ENCODE results near the gene DMD.

DNA sequence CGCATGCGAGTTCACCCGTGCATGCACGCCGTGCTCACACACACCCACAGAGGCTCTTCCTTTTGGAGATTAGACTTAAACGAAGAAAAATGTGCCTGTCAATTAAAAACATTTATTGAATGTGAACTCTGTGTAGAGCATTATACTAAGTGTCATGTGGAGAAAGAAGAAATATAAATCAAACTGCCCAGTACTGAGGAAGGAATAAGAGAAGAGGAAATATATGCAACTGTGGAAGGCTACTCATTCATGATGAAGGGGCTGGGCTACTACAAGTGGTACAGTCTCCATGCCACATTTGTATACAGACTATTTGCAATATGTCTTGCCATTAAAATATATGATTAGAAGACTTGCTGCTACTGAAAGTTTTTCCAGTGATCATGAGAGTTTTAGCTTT is 714.7 kb downstream of the DMD start:
- TF ChIP-seq, protein P1, sequence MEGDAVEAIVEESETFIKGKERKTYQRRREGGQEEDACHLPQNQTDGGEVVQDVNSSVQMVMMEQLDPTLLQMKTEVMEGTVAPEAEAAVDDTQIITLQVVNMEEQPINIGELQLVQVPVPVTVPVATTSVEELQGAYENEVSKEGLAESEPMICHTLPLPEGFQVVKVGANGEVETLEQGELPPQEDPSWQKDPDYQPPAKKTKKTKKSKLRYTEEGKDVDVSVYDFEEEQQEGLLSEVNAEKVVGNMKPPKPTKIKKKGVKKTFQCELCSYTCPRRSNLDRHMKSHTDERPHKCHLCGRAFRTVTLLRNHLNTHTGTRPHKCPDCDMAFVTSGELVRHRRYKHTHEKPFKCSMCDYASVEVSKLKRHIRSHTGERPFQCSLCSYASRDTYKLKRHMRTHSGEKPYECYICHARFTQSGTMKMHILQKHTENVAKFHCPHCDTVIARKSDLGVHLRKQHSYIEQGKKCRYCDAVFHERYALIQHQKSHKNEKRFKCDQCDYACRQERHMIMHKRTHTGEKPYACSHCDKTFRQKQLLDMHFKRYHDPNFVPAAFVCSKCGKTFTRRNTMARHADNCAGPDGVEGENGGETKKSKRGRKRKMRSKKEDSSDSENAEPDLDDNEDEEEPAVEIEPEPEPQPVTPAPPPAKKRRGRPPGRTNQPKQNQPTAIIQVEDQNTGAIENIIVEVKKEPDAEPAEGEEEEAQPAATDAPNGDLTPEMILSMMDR (conservative IDR thresholded peaks at IDR 0.05 in 1 of 2, IDR thresholded peaks at IDR 0.05 in 1 of 2; ENCODE audit: low read depth in 1 of 2, low read length in 2 of 2): no peak
- TF ChIP-seq EZH2 (IDR thresholded peaks at IDR 0.05; ENCODE audit: low read length, missing control alignments): no peak
